Measurements from ENCODE around the gene RSPO1. TPM values are rescaled to one million over a fixed set of nuclear protein-coding genes. Genes with fewer than 3 reads are reported as not detected.

The RSPO1 gene
- total and polyA plus RNA-seq, 2 experiments from 2014 or later: 0.22 TPM; not detected in 1

DNA sequence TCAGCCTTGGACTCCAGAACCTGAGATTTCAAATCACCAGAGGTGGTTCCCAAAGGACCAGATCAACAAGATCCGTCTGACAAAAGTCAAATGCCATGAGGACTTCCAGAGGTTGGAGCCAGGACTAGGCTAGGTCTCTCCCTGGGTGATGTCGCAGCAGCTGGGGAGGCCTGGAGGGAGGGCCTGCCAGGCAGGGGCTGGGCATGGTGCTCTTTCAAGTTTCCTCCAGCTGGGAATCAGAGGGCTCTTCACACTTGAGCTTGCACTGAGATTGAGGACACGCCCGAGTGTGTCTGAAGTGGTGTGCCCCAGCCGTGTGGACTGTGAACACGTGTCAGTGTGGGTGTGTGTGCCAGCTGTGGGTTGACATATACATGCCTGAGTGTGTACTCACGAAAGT lies 21.3 kb upstream of the RSPO1 start:
- 34 to 40% methylated on average over 7 of the region's 7 CpGs for WGBS, 2 experiments (ENCODE audit: low coverage in 1 of 2, low lambda C conversion rate in 2 of 2, missing lambda C conversion rate in 2 of 2)
- in situ Hi-C loops (cut with MboI): no loop called here
- DNase-seq: no peak
- H3K4me1 ChIP-seq (ENCODE audit: insufficient read depth): no peaks in the 10 kb centered on the region
- H2AFZ ChIP-seq: no peak overlapping the region
- H3K4me2 ChIP-seq (ENCODE audit: unreplicated experiment): no peak overlapping the region
- no peaks in the 10 kb centered on the region for H3K79me2 ChIP-seq (ENCODE audit: insufficient read depth)
- H4K20me1 ChIP-seq (ENCODE audit: insufficient read depth): no peaks in the 10 kb centered on the region
- H3K9me2 ChIP-seq (ENCODE audit: insufficient read depth): no peaks in the 10 kb centered on the region
- H3F3A ChIP-seq (ENCODE audit: insufficient read depth): no peaks in the 10 kb centered on the region
- TF ChIP-seq EZH2phosphoT487 (IDR thresholded peaks at IDR 0.05; ENCODE audit: insufficient read depth, low read depth) (no peak), EZH2 (IDR thresholded peaks at IDR 0.05; ENCODE audit: insufficient read depth, poor library complexity, severe bottlenecking) (no peak)
- no peak overlapping the region for H3K27ac ChIP-seq
- no peaks in the 10 kb centered on the region for H3K36me3 ChIP-seq (ENCODE audit: low read depth)
- no peaks in the 10 kb centered on the region for H3K27me3 ChIP-seq (replicated peaks; ENCODE audit: insufficient read depth)
- H3K9ac ChIP-seq: no peak overlapping the region
- H3K9me3 ChIP-seq (ENCODE audit: low read depth): no peaks in the 10 kb centered on the region
- no peak overlapping the region for H3K4me3 ChIP-seq

GRCh38 chr1:37655274-37655673 lies 20.6 kb upstream of the RSPO1 start:
- Histone ChIP-seq H2AFZ (no peak overlapping the region), H3K27ac (no peak overlapping the region), H3K79me2 (ENCODE audit: insufficient read depth) (no peaks in the 10 kb centered on the region), H3K9ac (no peak overlapping the region), H3K9me2 (ENCODE audit: insufficient read depth) (no peaks in the 10 kb centered on the region), H3K4me1 (ENCODE audit: insufficient read depth) (no peaks in the 10 kb centered on the region), H3K4me3 (no peak overlapping the region), H3K9me3 (ENCODE audit: low read depth) (no peaks in the 10 kb centered on the region), H3F3A (ENCODE audit: insufficient read depth) (no peaks in the 10 kb centered on the region), H3K27me3 (replicated peaks; ENCODE audit: insufficient read depth) (no peaks in the 10 kb centered on the region), H3K36me3 (ENCODE audit: low read depth) (no peaks in the 10 kb centered on the region), H3K4me2 (ENCODE audit: unreplicated experiment) (no peak overlapping the region), H4K20me1 (ENCODE audit: insufficient read depth) (no peaks in the 10 kb centered on the region)
- no peak for DNase-seq
- in situ Hi-C loops (cut with MboI): no loop called here
- TF ChIP-seq EZH2phosphoT487 (IDR thresholded peaks at IDR 0.05; ENCODE audit: insufficient read depth, low read depth) (no peak), EZH2 (IDR thresholded peaks at IDR 0.05; ENCODE audit: insufficient read depth, poor library complexity, severe bottlenecking) (no peak)

- Histone ChIP-seq H3K9me3 (ENCODE audit: low read depth) (no peaks in the 10 kb centered on the region), H3K4me2 (ENCODE audit: unreplicated experiment) (no peak overlapping the region), H3K9me2 (ENCODE audit: insufficient read depth) (no peaks in the 10 kb centered on the region), H3K79me2 (ENCODE audit: insufficient read depth) (no peaks in the 10 kb centered on the region), H3K4me1 (ENCODE audit: insufficient read depth) (no peaks in the 10 kb centered on the region), H3K27ac (no peak overlapping the region), H2AFZ (no peak overlapping the region), H3K36me3 (ENCODE audit: low read depth) (no peaks in the 10 kb centered on the region), H3K9ac (no peak overlapping the region), H4K20me1 (ENCODE audit: insufficient read depth) (no peaks in the 10 kb centered on the region), H3F3A (ENCODE audit: insufficient read depth) (no peaks in the 10 kb centered on the region), H3K27me3 (replicated peaks; ENCODE audit: insufficient read depth) (no peaks in the 10 kb centered on the region), H3K4me3 (no peak overlapping the region)
- DNase-seq: no peak
- in situ Hi-C loops (cut with MboI): no loop called here
- TF ChIP-seq EZH2 (IDR thresholded peaks at IDR 0.05; ENCODE audit: insufficient read depth, poor library complexity, severe bottlenecking) (no peak), EZH2phosphoT487 (IDR thresholded peaks at IDR 0.05; ENCODE audit: insufficient read depth, low read depth) (no peak)
- WGBS, 2 experiments (ENCODE audit: low coverage in 1 of 2, low lambda C conversion rate in 2 of 2, missing lambda C conversion rate in 2 of 2): 71 to 75% methylated on average over 5 of the region's 5 CpGs
Measured at GRCh38 chr1:37653906-37654305, 19.2 kb upstream of the RSPO1 start.

DNA sequence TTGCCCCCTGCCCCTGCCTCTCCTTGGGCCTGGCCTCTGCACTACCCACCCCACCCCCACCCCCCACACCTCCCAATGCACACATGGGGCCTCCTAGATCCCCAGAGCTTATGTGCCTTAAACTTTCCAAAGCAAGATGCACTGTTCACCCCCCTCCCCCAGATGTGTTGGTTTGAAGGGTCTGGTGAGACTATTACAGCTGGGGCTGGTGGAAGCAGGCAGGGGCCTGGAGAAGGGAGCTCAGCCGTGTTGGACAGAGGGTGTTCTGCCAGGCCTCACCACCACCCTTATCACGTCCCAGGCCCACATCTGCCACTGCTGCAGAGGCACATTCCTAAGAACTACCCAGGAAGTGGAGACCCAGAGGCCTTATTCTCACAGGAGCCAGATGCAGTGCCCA lies 18.3 kb upstream of the RSPO1 start:
- Histone ChIP-seq H3F3A (ENCODE audit: insufficient read depth) (no peaks in the 10 kb centered on the region), H3K79me2 (ENCODE audit: insufficient read depth) (no peaks in the 10 kb centered on the region), H3K9ac (no peak overlapping the region), H3K36me3 (ENCODE audit: low read depth) (no peaks in the 10 kb centered on the region), H3K4me1 (ENCODE audit: insufficient read depth) (no peaks in the 10 kb centered on the region), H3K27me3 (replicated peaks; ENCODE audit: insufficient read depth) (no peaks in the 10 kb centered on the region), H3K4me3 (no peak overlapping the region), H3K4me2 (ENCODE audit: unreplicated experiment) (no peak overlapping the region), H4K20me1 (ENCODE audit: insufficient read depth) (no peaks in the 10 kb centered on the region), H3K9me2 (ENCODE audit: insufficient read depth) (no peaks in the 10 kb centered on the region), H3K9me3 (ENCODE audit: low read depth) (no peaks in the 10 kb centered on the region), H3K27ac (no peak overlapping the region), H2AFZ (no peak overlapping the region)
- TF ChIP-seq EZH2 (IDR thresholded peaks at IDR 0.05; ENCODE audit: insufficient read depth, poor library complexity, severe bottlenecking): no peak
- no peak for TF ChIP-seq EZH2phosphoT487 (IDR thresholded peaks at IDR 0.05; ENCODE audit: insufficient read depth, low read depth)
- WGBS, 2 experiments (ENCODE audit: low coverage in 1 of 2, low lambda C conversion rate in 2 of 2, missing lambda C conversion rate in 2 of 2): 36 to 51% methylated on average over 2 of the region's 2 CpGs
- in situ Hi-C loops (cut with MboI): no loop called here
- DNase-seq: no peak

GRCh38 chr1:37651803-37652202 lies 17.1 kb upstream of the RSPO1 start:
- no peaks in the 10 kb centered on the region for H3K79me2 ChIP-seq (ENCODE audit: insufficient read depth)
- H3K27me3 ChIP-seq (replicated peaks; ENCODE audit: insufficient read depth): no peaks in the 10 kb centered on the region
- no peaks in the 10 kb centered on the region for H3K4me1 ChIP-seq (ENCODE audit: insufficient read depth)
- no peak overlapping the region for H3K9ac ChIP-seq
- H3K36me3 ChIP-seq (ENCODE audit: low read depth): no peaks in the 10 kb centered on the region
- no peaks in the 10 kb centered on the region for H4K20me1 ChIP-seq (ENCODE audit: insufficient read depth)
- no peaks in the 10 kb centered on the region for H3F3A ChIP-seq (ENCODE audit: insufficient read depth)
- no peak for TF ChIP-seq EZH2 (IDR thresholded peaks at IDR 0.05; ENCODE audit: insufficient read depth, poor library complexity, severe bottlenecking)
- no peak for TF ChIP-seq EZH2phosphoT487 (IDR thresholded peaks at IDR 0.05; ENCODE audit: insufficient read depth, low read depth)
- WGBS, 2 experiments (ENCODE audit: low coverage in 1 of 2, low lambda C conversion rate in 2 of 2, missing lambda C conversion rate in 2 of 2): 28 to 36% methylated on average over 8 to 10 of the region's 10 CpGs
- no peak for DNase-seq
- no peak overlapping the region for H3K4me3 ChIP-seq
- no peaks in the 10 kb centered on the region for H3K9me2 ChIP-seq (ENCODE audit: insufficient read depth)
- in situ Hi-C loops (cut with MboI): no loop called here
- H3K27ac ChIP-seq: no peak overlapping the region
- H3K9me3 ChIP-seq (ENCODE audit: low read depth): no peaks in the 10 kb centered on the region
- H2AFZ ChIP-seq: no peak overlapping the region
- H3K4me2 ChIP-seq (ENCODE audit: unreplicated experiment): no peak overlapping the region

All from GM23248 (cell line).